Astrocyte (in vitro differentiated cells and primary cell): Measurements from ENCODE around the gene ATXN7L1. TPM values are rescaled to one million over a fixed set of nuclear protein-coding genes. Genes with fewer than 3 reads are reported as not detected.

Source experiments
- DNase-seq: peaks from one replicate; pipeline ENCODE4 v3.0.0-alpha.2; 2010; ENCODE audit warnings: low read depth
- FAIRE-seq: peaks from 2 replicates; lab custom pipeline; 2011; peaks lifted over from hg19 to GRCh38; lab: Jason Lieb, UNC
- H2AFZ ChIP-seq: 2 replicates; pipeline ENCODE4 v1.6.0; 2012; ENCODE audit warnings: low read depth, low read length, inconsistent platforms
- H3K27ac ChIP-seq: 2 replicates; pipeline ENCODE4 v1.5.1; 2011; ENCODE audit warnings: low read depth, low read length, inconsistent platforms
- H3K27me3 ChIP-seq: 2 replicates; pipeline ENCODE4 v1.6.0; 2011; ENCODE audit warnings: low read length, inconsistent platforms; ENCODE audit not compliant: insufficient read depth
- H3K36me3 ChIP-seq: 2 replicates; pipeline ENCODE4 v1.5.1; 2011; ENCODE audit warnings: low read length, inconsistent platforms; ENCODE audit not compliant: insufficient read depth
- H3K4me1 ChIP-seq: 2 replicates; pipeline ENCODE4 v1.5.1; 2011; ENCODE audit warnings: low read length, inconsistent platforms; ENCODE audit not compliant: insufficient read depth
- H3K4me2 ChIP-seq: 2 replicates; pipeline ENCODE4 v1.6.0; 2012; ENCODE audit warnings: low read length, inconsistent platforms
- H3K4me3 ChIP-seq: 2 replicates; pipeline ENCODE4 v1.5.1; 2011; ENCODE audit warnings: low read depth, mild to moderate bottlenecking, low read length, inconsistent platforms; ENCODE audit not compliant: insufficient read depth
- H3K79me2 ChIP-seq: 2 replicates; pipeline ENCODE4 v1.6.0; 2012; ENCODE audit warnings: mild to moderate bottlenecking, low read length, inconsistent platforms; ENCODE audit not compliant: insufficient read depth
- H3K9ac ChIP-seq: 2 replicates; pipeline ENCODE4 v1.6.0; 2012; ENCODE audit warnings: mild to moderate bottlenecking, low read length, inconsistent platforms
- H3K9me3 ChIP-seq: 2 replicates; pipeline ENCODE4 v1.5.1; 2012; ENCODE audit warnings: low read depth, mild to moderate bottlenecking, low read length, inconsistent platforms; ENCODE audit not compliant: insufficient read depth
- H4K20me1 ChIP-seq: 2 replicates; pipeline ENCODE4 v1.6.0; 2012; ENCODE audit warnings: low read length, inconsistent platforms; ENCODE audit not compliant: insufficient read depth
- H3K27ac Mint-ChIP-seq: one replicate; pipeline ENCODE4 v1.8.0; 2021; ENCODE audit warnings: mild to moderate bottlenecking, mixed read lengths; ENCODE audit not compliant: unreplicated experiment
- H3K27me3 Mint-ChIP-seq: one replicate; pipeline ENCODE4 v1.8.0; 2021; ENCODE audit warnings: low read depth, mixed read lengths; ENCODE audit not compliant: unreplicated experiment
- H3K36me3 Mint-ChIP-seq: one replicate; pipeline ENCODE4 v1.8.0; 2021; ENCODE audit warnings: low read depth, mixed read lengths; ENCODE audit not compliant: unreplicated experiment
- H3K4me1 Mint-ChIP-seq: one replicate; pipeline ENCODE4 v1.8.0; 2021; ENCODE audit warnings: low read depth, mixed read lengths; ENCODE audit not compliant: unreplicated experiment
- H3K4me3 Mint-ChIP-seq: one replicate; pipeline ENCODE4 v1.8.0; 2021; ENCODE audit warnings: mild to moderate bottlenecking, moderate library complexity, mixed read lengths; ENCODE audit not compliant: unreplicated experiment
- H3K9me3 Mint-ChIP-seq: one replicate; pipeline ENCODE4 v1.8.0; 2021; ENCODE audit warnings: mild to moderate bottlenecking, mixed read lengths; ENCODE audit not compliant: unreplicated experiment
- EZH2 ChIP-seq: IDR thresholded peaks from 2 replicates; pipeline ENCODE4 v1.6.1; 2012; ENCODE audit warnings: mild to moderate bottlenecking, low read length, inconsistent platforms; ENCODE audit not compliant: insufficient read depth
- total RNA-seq: library from RNA; stranded (reverse); gene quantifications from 2 replicates; pipeline ENCODE4 v1.2.1, GENCODE V29; 2021
- TF ChIP-seq, protein P1 (sequence below): IDR thresholded peaks from 2 replicates; pipeline ENCODE4 v1.5.1; 2011; ENCODE audit warnings: low read depth, mild to moderate bottlenecking, inconsistent platforms, low read length, moderate library complexity; ENCODE audit not compliant: insufficient read depth

Gene ATXN7L1
- total RNA-seq, 1 donor from 2014 or later, result 7.6 TPM

DNA sequence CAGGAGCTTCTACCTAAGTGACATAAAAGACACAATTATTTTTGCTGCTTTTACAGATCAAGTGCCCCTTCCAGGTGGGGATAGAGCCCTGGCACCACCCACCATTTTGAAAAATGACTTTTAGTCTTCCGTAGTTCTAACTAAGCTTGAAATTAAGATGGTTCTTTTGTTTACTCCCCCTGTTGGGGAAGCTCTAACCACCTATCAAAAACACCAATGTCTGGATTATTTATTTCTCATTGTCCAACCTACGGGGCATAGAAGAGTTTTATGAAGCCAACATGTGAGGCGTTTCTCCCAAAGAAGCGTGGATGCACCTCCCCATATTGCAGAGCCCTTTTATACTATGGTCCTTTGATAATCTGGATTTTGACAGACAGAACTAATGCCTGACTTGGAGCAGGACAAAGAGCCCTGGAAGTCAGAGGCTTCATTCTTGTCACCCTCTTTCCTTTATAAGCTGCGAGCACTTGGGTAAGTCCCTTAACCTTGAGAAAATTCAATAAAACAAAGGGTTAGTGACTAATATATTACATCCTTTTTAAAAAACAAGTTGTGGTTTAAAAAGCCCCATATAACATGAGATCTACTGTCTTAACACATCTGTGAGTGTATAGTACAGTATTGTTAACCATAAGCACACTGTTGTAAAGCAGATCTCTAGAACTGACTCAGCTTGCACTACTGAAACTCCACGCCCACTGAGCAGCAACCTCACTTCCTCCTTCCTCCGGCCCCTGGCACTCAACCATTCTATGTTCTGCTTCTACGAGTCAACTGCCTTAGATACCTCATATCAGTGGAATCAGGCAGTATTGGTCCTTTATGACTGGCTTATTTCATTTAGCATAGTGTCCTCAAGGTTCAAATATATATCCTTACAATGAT, 67.5 kb downstream of the ATXN7L1 start:
- DNase-seq, result peak; percentile 48
- no peak overlapping the region for H3K27ac Mint-ChIP-seq

DNA sequence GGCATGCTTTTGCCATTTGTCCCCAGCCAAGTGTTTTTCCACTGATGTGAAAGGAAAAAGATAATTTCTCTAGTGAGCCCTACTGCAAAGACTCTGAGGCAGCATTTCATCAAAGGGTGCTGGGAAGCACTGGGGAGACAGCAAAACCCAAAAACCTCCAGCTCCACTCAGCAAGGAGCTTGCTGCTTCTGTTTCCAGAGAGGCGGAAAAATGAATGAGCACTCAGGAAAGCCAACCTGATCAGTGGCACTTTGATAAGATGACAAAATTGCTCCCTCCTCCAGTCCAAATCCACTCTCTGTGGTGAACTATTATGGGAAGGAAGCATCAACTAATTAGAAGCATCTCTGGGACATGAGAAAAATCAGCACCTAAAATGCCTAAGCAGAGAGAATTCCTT, 68.2 kb downstream of the ATXN7L1 start:
- Histone ChIP-seq H3K9ac (no peak overlapping the region), H3K4me3 (no peak overlapping the region), H3K36me3 (no peaks in the 10 kb centered on the region), H3K79me2 (no peaks in the 10 kb centered on the region), H3K4me2 (no peak overlapping the region), H3K9me3 (no peaks in the 10 kb centered on the region), H2AFZ (no peak overlapping the region), H3K27ac (no peak overlapping the region), H3K27me3 (no peaks in the 10 kb centered on the region), H4K20me1 (peaks cover 8% of the 10 kb centered on the region), H3K4me1 (peaks cover 22% of the 10 kb centered on the region)
- no peak for TF ChIP-seq EZH2
- TF ChIP-seq, protein P1, sequence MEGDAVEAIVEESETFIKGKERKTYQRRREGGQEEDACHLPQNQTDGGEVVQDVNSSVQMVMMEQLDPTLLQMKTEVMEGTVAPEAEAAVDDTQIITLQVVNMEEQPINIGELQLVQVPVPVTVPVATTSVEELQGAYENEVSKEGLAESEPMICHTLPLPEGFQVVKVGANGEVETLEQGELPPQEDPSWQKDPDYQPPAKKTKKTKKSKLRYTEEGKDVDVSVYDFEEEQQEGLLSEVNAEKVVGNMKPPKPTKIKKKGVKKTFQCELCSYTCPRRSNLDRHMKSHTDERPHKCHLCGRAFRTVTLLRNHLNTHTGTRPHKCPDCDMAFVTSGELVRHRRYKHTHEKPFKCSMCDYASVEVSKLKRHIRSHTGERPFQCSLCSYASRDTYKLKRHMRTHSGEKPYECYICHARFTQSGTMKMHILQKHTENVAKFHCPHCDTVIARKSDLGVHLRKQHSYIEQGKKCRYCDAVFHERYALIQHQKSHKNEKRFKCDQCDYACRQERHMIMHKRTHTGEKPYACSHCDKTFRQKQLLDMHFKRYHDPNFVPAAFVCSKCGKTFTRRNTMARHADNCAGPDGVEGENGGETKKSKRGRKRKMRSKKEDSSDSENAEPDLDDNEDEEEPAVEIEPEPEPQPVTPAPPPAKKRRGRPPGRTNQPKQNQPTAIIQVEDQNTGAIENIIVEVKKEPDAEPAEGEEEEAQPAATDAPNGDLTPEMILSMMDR, result no peak
- FAIRE-seq (no peak), DNase-seq (no peak)
- H3K27me3 Mint-ChIP-seq, result no peaks in the 10 kb centered on the region
- H3K4me3 Mint-ChIP-seq, result no peak overlapping the region
- no peak overlapping the region for H3K27ac Mint-ChIP-seq
- H3K4me1 Mint-ChIP-seq, result peaks cover 21% of the 10 kb centered on the region
- peaks cover 2% of the 10 kb centered on the region for H3K36me3 Mint-ChIP-seq
- H3K9me3 Mint-ChIP-seq, result no peaks in the 10 kb centered on the region

More for the DNA sequence above, 67.5 kb downstream of the ATXN7L1 start:
- peaks cover 5% of the 10 kb centered on the region for H4K20me1 ChIP-seq
- H3K79me2 ChIP-seq, result no peaks in the 10 kb centered on the region
- peak overlapping the region; percentile 1 for H2AFZ ChIP-seq
- H3K27me3 Mint-ChIP-seq, result no peaks in the 10 kb centered on the region
- no peaks in the 10 kb centered on the region for H3K36me3 ChIP-seq
- H3K4me1 ChIP-seq, result peaks cover 22% of the 10 kb centered on the region
- H3K27me3 ChIP-seq, result no peaks in the 10 kb centered on the region
- TF ChIP-seq, protein P1, result no peak
- TF ChIP-seq EZH2, result no peak
- H3K4me2 ChIP-seq, result peak overlapping the region; percentile 27
- no peak overlapping the region for H3K27ac ChIP-seq
- no peak overlapping the region for H3K9ac ChIP-seq
- no peak overlapping the region for H3K4me3 ChIP-seq
- H3K9me3 Mint-ChIP-seq, result no peaks in the 10 kb centered on the region
- no peak overlapping the region for H3K4me3 Mint-ChIP-seq
- H3K9me3 ChIP-seq, result no peaks in the 10 kb centered on the region
- FAIRE-seq, result no peak
- peaks cover 21% of the 10 kb centered on the region for H3K4me1 Mint-ChIP-seq
- H3K36me3 Mint-ChIP-seq, result peaks cover 2% of the 10 kb centered on the region

DNA sequence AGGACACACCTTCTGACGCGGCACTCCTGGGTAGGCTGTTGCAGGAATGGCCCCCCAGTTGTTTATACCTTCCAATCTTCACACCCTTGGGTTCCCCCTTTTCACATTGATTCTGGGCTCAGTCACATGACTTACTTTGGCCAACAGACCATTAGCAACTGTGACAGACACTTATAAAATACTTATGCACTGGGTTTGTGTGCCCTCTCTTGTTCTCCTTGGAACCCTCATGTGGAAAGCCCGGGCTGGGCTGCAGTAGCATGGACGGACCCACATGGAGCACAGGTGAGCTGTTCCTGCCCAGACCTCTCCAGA, 69.0 kb downstream of the ATXN7L1 start:
- Mint-ChIP-seq H3K27me3 (no peaks in the 10 kb centered on the region), H3K9me3 (no peaks in the 10 kb centered on the region), H3K4me1 (peaks cover 28% of the 10 kb centered on the region), H3K4me3 (no peak overlapping the region), H3K36me3 (peaks cover 2% of the 10 kb centered on the region), H3K27ac (no peak overlapping the region)
- Histone ChIP-seq H4K20me1 (peaks cover 15% of the 10 kb centered on the region), H3K27me3 (no peaks in the 10 kb centered on the region), H3K79me2 (no peaks in the 10 kb centered on the region), H2AFZ (no peak overlapping the region), H3K4me3 (no peak overlapping the region), H3K9ac (no peak overlapping the region), H3K4me1 (peaks cover 30% of the 10 kb centered on the region), H3K4me2 (no peak overlapping the region), H3K36me3 (no peaks in the 10 kb centered on the region), H3K9me3 (no peaks in the 10 kb centered on the region), H3K27ac (no peak overlapping the region)
- DNase-seq, result no peak
- no peak for FAIRE-seq
- no peak for TF ChIP-seq EZH2
- TF ChIP-seq, protein P1, result no peak
